Measurements from ENCODE around the gene ADGRD1. TPM values are rescaled to one million over a fixed set of nuclear protein-coding genes. Genes with fewer than 3 reads are reported as not detected.

The ADGRD1 gene
- total RNA-seq, 1 experiment from 2014 or later: not detected

- no peak for DNase-seq (ENCODE audit: low read depth)
Observed at GRCh38 chr12:131157743-131158142, 204.0 kb downstream of the ADGRD1 start.

DNA sequence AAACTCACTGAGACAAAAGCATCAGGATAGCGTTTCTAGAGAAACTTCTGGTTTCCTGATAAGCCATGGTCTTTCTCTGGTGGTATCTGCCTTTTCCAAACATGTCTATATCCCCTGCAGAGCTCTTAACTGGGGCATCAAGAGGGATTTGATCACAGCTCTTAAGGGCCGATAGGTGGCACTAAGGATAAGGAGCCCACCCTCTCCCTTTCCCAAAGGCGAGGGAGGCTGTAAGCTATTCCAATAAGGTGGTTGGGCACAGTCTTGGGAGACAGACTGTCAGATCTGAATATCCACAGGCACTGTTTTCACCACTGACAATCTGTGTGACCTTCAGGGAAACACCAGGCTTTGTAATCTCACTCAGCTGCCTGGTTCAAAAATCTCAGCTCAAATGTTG lies 206.0 kb downstream of the ADGRD1 start:
- no peak for DNase-seq (ENCODE audit: low read depth)

DNA sequence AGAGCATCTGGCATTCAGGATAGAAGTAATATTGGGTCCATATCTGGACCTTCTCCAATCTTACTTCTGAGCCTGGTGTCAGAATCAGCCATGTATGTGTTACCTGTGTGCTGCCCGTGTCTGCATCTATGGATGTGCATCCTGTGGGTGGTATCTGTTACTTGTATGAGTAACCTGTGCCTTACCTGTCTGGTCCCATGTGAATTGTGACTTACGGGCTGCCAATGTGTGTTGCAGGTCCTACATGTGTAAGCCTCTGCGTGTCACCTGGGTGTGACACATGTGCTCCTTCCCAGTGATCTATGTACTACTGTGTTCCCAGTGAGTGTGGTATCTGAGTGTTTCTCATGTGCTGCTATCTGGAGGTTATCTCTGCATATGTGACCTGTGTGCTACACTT lies 208.4 kb downstream of the ADGRD1 start:
- no peak for DNase-seq (ENCODE audit: low read depth)

DNA sequence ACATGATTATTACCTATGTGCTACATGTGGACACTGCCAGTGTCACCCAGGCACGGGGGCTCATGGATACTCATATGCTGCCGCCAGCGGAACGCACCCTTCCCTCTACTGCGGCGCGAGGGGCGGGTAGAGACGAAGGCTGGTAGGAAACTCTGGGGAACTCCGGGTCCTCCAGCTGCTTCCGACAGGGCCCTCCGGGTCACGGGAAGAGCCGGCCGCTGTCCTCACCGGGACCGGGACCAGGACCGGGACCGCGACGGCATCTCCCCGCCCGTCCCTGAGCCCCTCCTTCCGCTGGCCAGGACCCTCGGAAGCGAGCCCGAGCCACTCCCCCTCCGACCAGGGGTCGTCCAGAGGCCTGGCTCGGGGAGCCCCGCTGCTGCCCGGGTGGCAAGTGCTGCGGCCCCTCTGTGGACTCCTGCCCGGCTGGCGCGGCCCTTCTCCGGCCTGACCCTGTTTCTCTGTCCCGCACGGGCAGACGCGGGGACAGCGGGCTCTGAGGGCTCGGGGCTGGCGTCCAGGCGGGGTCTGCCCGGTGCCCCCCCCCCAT lies 209.6 kb downstream of the ADGRD1 start:
- DNase-seq (ENCODE audit: low read depth): no peak

GRCh38 chr12:131164096-131164872 lies 210.6 kb downstream of the ADGRD1 start:
- DNase-seq (ENCODE audit: low read depth): no peak

GRCh38 chr12:131166717-131167116 lies 213.0 kb downstream of the ADGRD1 start:
- no peak for DNase-seq (ENCODE audit: low read depth)

GRCh38 chr12:131167334-131167733 lies 213.6 kb downstream of the ADGRD1 start:
- no peak for DNase-seq (ENCODE audit: low read depth)

DNA sequence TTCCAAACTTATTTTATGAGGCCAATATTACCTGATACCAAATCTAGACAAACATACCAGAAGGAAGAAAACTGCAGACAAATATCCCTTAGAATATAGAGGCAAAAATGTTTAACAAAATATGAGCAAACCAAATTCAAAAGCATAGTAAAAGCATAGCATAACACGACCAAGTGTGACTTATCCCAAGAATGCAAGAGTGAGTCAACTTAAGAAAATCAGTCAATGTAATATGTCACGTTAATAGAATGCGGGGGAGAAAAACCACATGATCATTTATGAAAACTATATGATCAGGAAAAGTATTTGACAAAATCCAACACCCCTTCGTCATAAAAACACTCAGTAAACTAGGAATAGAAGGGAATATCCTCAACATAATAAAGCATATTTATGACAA lies 217.3 kb downstream of the ADGRD1 start:
- no peak for DNase-seq (ENCODE audit: low read depth)

- DNase-seq (ENCODE audit: low read depth): no peak
Observed at GRCh38 chr12:131174901-131175300, 221.2 kb downstream of the ADGRD1 start.

DNA sequence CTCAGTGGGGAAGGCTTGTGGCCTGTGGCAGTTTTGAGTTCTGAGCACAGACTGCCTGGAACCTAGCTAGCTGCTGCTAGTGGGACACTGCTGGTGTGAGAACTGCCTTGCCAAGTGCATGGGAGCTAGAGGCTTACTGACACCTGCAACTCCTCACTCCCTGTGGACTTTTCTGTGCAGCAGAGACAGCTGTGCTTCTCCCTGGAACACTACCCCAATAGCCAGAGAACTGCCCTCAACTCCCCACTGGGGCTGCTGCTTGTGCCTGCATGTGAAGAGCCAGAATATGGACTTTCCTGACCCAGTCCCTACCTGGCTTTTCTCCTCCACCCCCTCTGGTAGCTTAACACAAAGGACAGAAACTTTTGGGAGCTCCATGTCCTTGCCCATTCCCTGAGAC lies 222.6 kb downstream of the ADGRD1 start:
- DNase-seq (ENCODE audit: low read depth): no peak

- no peak for DNase-seq (ENCODE audit: low read depth)
Observed at GRCh38 chr12:131176926-131177325, 223.2 kb downstream of the ADGRD1 start.

- DNase-seq (ENCODE audit: low read depth): no peak
Observed at GRCh38 chr12:131177599-131177998, 223.9 kb downstream of the ADGRD1 start.

- no peak for DNase-seq (ENCODE audit: low read depth)
Observed at GRCh38 chr12:131187602-131188001, 233.9 kb downstream of the ADGRD1 start.

DNA sequence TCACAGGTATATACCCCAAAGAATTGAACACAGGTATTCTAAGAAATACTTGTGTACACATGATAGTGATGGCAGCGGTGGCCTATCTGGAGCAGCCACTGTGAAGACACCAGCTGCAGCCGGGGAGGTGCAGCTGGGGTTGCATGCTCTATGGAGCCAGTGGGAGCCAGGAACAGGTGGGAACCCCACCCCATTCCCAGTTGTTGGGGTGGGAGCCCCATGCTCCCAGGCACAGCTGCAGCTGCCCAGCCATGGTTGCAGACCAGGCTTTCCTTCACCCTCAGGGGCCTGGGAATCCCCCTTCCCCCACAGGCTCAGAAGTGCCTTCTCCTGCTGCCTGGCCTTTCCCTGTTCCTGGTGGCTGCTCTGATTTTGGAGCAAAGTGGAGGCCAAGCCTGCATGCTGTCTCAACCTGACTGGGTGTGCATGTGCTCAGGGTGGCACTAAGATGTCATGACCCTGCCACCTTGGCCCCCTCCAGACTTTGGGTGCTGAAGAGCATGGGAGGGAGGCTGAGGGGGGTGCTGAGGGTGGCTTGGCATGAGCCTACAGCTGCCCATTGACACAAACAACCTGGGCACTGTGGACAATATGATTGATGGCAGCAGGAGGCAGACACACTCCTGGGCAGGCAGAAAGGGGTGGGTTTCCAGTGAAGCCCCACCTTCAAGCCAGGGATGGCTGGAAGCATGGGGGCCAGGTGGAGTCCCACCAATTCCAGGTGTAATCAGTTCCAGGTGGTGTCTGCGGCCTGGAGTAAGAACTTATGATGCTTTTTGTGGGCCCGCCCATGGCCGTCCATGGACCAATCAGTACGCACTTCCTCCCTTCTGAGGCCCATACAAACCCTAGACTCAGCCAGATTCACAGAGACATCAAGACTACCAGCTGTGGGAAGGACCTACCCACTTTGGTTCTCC lies 234.7 kb downstream of the ADGRD1 start:
- DNase-seq (ENCODE audit: low read depth): no peak

DNA sequence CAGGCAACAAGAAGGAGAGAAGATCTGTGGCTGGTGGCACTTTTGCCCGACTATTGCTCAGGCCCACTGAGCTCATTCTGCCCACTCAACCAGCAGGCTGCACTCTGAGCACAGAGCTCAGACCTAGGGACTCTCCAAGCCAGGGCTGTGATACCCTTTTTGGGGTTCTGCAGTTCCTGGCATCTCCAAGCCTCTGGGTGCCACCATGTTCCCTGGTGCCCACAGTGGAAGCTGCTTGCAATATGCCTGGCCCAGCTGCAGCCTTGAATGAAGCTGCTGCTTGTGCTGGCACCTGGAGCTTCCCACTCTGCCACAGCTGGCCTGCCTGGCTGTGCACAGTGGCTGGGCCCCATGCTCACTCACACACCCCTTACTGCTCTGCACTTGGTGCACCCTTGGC lies 236.1 kb downstream of the ADGRD1 start:
- no peak for DNase-seq (ENCODE audit: low read depth)

GRCh38 chr12:131190965-131191364 lies 237.3 kb downstream of the ADGRD1 start:
- DNase-seq (ENCODE audit: low read depth): no peak

Other genes starting within 250 kb of the ADGRD1 start
- gene RIMBP2, start 237.6 kb upstream of the ADGRD1 start, total RNA-seq (2014; rRNA removed): not detected in 2 replicates
- gene STX2, start 114.7 kb upstream of the ADGRD1 start, total RNA-seq (2014; rRNA removed): 45.7 and 45.9 TPM in 2 replicates
- gene RAN, start 81.8 kb upstream of the ADGRD1 start, total RNA-seq (2014; rRNA removed): 568 and 600 TPM in 2 replicates

All from LHCN-M2 (cell line).